ENCODE results near the gene ASB7.
"Not testable (repeated sequence)": the region's sequence is repeated elsewhere in the genome, so short reads cannot be mapped to it uniquely, and the experiment has no call there.

The ASB7 gene

GRCh38 chr15:100653608-100654007 lies 51.2 kb downstream of the ASB7 start:
- no peak for DNase-seq

DNA sequence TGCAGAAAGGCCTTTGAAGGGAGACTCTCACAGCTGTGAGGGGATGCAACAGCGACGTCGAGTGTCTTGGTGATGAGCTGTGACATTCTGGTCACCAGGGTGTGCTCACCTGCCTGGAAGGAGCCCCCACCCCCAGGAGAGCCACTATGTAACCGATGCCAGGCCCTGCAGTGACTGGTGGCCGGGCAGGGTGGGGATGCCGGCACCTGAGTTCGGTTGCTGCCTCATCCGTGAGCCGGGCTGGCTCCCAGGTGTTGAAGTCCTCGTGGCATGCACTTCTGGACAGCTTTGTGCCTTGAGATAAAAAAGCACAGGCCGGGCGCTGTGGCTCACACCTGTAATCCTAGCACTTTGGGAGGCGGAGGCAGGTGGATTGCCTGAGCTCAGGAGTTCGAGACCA lies 56.5 kb downstream of the ASB7 start:
- no peak for DNase-seq

DNA sequence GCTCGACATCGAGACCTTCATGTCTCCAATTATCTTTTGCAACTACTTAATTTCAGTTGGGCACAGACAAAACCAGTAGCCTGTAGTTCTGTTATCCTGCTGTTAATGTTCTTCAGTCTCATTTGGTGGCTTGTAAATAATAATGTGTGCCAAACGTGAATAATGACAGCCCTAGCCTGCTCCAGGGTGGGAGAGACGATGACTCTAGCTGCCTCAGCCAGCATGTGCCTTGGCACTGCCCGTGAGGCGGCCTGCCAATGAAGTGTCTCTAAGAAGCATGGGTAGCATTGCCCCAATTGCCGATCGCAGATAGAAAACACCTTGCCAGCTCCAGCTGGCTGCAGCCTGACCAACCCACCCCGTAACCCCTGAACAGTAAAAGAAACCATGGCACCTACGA lies 58.8 kb downstream of the ASB7 start:
- no peak for DNase-seq

GRCh38 chr15:100663086-100663914 lies 60.9 kb downstream of the ASB7 start:
- DNase-seq = peak in 1 of 2 experiments; percentile 12

DNA sequence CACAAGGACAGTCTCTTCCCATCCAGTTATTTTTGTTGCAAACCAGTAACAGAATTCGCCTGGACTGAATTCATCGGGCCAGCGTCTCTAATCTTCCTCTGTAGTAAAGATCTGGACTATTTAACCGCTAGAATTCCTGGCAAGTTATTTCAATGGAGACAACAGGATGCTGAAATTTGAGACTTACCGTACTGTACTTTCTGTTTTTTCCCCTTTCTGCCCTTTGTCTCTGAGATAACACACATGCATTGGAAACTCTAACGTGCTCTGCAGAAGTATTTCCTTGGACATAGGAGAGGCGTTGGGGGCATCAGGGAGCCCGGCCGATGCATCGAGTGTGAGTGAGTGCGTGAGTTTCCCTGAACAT lies 61.5 kb downstream of the ASB7 start:
- no peak for DNase-seq

DNA sequence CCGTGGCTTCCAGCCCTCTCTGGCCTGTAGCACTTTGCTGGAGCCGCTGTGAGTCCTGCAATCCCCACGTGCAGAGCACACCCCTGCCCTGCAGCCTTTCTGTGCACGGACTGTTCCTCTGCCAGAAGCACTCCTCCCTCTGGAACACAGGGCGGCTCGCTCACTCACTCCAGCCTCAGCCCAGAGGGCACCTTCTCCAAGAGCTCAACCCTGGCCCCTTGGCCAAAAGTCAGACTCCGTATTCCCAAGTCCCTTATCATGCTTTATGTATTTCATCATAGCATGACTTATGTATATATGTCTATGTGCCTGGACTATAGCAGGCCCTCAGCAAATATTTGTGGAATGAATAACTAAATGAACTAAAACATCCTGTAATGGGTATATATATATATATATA lies 63.2 kb downstream of the ASB7 start:
- DNase-seq = no peak

DNA sequence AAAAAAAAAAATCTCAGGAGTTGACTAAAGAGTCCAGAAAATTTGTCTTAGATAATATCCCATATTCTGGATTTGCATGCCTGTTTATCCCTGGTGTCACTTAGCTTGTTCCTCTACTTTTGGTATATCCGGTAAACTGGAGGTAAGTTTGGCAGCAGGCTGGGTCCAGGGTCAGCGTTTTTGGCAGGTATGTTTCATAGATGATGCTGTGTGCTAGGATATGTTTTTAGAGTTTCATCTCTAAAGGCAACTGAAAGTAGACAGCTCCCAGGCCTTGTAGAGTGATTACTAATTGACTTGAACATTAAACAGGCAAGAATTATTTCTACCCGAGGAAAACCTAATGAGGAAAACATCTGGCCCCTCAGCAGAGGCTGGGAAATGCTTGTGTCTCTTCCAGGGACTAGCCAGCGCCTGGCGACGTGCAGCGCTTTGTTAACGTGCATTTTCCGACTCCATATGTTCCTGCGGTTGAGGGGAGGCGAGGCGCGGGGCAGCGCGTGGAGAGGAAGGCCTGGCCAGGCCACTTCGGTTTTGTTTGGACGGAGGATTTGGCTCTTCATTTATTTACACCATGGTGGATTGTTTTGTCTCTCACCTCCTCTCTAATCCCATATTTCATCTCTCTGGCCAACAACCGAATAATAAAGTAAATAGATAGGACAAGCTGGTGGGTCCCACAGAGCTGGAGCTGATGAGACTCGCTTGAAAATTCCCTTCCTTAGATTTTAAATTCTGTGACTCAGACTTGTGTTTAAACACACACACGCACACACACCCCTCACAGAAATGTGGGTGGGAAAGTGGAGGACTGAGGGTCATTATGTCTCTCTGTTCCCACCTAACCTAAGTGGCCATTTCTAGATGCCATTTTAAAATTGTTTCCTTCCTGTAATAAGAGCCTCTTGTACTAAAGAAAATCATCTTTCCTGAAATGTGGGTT lies 65.3 kb downstream of the ASB7 start:
- DNase-seq = no peak

GRCh38 chr15:100668348-100668745 lies 66.0 kb downstream of the ASB7 start:
- DNase-seq = no peak

DNA sequence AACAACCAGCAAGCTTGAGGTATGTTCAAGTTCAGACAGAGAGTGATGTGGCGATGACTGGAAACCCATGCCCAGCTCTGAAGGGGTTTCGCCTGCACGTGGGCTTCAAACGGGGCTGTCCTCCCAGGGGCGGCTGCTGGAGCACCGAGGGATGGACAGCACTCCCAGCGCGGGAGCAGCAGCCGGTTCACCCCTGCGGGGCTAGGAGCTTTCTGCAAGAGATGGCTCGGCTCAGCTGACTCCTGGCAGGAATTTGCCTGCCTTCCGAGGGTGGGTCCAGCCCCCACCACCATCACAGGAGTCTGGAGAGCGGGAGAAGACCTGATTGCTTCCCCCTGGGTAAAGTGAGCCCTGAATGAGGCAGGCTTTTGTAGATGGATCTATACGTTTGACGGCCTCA lies 66.9 kb downstream of the ASB7 start:
- DNase-seq = no peak

DNA sequence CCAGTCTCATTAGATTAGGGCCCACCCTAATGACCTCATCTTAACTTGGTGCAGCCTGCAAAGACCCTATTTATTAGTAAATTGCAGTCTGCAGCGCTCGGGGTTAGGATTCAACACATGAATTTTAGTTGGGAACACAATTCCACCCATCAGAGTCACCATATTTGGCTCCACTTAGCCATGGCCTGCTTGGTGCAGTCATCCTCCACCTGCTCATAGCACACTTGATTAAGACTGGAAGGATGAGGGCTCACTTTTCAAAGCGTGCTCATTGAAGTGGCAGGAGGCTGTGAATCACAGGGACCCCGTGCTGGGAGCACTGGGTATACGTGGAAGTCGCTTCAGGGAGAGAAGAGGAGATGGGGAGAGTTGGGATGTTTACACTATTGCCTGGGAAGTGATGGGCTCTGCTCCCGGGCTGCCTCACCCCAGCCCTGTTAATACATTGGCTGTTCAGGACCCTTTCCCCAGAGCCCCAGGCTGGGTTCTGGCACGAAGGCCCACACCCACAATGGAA lies 68.2 kb downstream of the ASB7 start:
- no peak for DNase-seq

DNA sequence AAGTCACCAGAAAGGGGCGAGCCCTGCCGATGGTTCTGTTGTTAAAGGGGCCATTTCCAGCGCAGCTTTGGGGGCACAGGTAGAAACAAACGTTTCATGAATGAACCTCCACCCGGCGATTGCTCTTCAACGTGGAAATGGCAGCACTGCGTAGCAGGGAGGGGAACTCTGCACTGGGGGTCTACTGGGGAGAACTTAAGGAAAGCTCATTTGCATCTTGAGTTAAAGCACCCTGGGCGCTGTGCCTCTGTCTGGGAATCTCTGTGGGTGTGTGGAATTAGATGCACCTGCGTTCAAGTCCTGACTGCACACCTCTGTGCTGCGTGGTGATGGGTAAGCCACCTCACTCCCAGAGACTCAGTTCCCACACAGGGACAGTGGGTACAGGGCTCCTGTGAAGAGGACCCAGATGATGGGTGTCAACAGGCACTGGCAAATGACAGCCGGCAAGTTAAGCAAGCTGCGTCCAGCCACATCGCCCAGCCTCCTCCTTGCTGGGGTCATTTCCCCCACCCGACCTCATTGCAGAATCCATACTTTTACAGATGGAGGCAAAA lies 68.8 kb downstream of the ASB7 start:
- DNase-seq = no peak

DNA sequence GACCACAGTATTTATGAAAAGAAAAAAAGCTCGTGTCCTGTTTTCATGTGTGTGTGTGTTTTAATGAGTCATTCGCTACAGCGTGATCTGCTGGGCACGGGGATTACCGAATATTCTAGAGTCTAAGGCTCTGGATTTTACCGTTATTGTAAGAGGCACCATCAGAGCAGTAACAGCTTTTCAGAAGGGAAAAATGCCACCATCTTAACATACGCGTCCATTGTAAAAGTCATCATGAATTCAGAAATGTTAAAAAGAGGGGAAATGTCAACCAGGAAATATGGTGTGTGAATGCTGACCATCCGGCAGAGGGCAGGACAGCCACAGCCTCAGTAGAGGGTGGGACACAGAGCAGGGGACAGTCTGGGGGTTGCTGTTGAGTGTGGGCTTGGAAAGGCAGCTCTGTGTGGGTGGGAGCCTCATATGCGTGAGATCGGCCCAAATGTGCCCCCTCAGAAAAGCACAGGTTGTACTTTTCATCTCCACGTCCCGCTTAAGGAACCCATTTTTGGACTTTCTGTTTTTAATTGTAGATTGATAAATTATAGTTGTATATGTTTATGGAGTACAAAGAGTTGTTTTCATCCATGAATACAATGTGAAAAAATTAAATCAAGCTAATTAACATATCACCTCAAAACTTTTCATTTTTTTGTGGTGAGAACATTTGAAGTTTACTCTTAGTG lies 69.6 kb downstream of the ASB7 start:
- peak; percentile 18 to 23 for DNase-seq

DNA sequence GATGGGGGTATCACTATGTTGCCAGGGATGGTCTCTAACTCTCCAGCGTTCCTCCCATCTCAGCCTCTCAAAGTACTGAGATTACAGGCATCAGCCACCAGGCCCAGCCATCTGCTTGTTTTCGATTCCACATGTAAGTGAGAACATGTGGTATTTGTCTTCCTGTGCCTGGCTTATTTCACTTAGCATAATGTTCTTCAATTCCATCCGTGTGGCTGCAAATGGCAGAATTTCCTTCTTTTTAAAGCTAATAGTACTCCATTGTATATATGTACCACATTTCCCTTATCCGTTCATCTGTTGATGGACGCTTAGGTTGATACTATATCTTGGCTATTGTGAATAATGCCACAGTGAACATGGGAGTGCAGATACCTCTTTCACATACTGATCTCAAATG lies 70.6 kb downstream of the ASB7 start:
- no peak for DNase-seq

DNA sequence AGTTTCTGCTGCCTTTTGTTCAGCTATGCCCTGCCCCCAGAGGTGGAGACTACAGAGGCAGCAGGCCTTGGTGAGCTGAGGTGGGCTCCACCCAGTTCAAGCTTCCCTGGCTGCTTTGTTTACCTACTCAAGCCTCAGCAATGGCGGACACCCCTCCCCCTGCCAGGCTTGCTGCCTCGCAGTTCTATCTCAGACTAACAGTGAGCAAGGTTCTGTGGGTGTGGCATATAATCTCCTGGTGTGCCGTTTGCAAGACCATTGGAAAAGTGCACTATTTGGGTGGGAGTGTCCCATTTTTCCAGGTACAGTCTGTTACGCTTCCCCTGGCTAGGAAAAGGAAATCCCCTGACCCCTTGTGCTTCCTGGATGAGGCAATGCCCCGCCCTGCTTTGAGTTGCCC lies 76.8 kb downstream of the ASB7 start:
- not testable (repeated sequence) for DNase-seq

- no peak for DNase-seq
Measured at GRCh38 chr15:100680726-100681125, 78.3 kb downstream of the ASB7 start.

DNA sequence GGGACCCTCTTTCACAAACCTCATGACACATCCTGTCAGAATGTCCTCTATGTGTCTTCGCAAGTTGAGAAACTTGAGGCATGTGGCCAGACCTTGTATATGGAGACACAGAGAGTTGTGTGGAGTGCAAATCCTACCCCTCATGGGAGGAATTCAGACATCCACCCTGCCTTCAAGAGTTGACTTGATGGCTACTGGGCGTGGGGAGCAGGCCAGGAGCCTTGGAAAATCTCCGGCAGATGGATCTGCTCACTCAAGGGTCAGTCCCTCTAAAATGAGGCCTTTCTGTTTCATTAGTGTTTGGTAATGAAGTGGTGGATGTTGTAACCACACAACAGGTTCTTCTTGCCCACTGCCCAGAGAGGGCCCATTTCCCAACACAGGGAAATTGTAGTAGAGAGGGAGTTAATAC lies 79.0 kb downstream of the ASB7 start:
- DNase-seq = no peak

- DNase-seq = no peak
Measured at GRCh38 chr15:100682468-100682867, 80.1 kb downstream of the ASB7 start.

GRCh38 chr15:100683434-100683833 lies 81.0 kb downstream of the ASB7 start:
- DNase-seq = no peak

- no peak for DNase-seq
Measured at GRCh38 chr15:100684591-100684990, 82.2 kb downstream of the ASB7 start.

- no peak for DNase-seq
Measured at GRCh38 chr15:100686021-100686724, 83.8 kb downstream of the ASB7 start.

DNA sequence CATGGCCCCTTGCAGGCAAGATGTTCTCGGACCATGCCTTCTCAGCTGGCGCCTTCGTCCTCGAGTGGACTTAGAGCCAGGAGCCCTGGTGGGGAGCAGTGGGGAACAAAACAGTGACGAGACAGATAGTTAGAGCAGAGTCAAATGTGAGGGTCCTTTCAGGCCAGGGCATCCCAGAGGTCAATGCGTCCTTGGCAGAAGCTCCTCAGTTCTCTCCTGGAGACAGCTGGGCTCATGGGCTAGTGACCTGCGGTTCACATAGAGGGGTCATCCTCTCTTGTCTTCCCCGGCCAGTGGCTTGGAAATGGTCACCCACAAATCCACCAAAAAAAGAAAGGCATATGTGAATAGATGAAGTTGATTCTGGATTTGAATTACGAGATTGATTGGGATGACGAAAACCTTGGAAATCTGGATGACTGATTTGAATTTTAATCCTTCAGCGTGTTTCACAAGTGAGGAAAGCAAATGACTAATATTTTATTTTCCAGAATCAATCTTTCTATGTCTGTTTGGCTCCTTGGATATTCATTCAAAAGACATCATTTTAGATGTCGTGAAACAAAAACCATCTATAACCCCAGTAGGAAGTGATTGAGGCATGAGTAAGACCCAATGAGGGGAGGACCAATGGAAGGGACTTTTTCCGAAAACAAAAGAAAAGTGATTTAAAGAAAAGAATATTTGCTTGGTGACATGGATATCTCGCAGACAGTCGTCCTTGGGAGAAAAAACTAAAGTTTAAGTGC lies 84.5 kb downstream of the ASB7 start:
- DNase-seq = no peak

All from SHP77 (cell line).